B cell (primary cell): Measurements from ENCODE around the gene TUT1. TPM values are rescaled to one million over a fixed set of nuclear protein-coding genes. Genes with fewer than 3 reads are reported as not detected.

Experiments used
- ATAC-seq: fragments of 200-7000 bp; cut with Tn5 transposase; one replicate; pipeline ENCODE4 v1.10.0; 2021; ENCODE audit warnings: low read depth, mild to moderate bottlenecking, moderate number of reproducible peaks, moderate library complexity
- CTCF ChIA-PET: fragments of 350-600 bp; sonication (Branson Sonifier 250); formaldehyde crosslinking; loops from one replicate; lab custom pipeline; 2021; ENCODE audit warnings: antibody characterized with exemption, inconsistent platforms; lab: Charles Lee
- POLR2A ChIA-PET: fragments of 350-600 bp; sonication (Branson Sonifier 250); formaldehyde crosslinking; loops from one replicate; lab custom pipeline; 2021; ENCODE audit warnings: antibody characterized with exemption; lab: Charles Lee
- DNase-seq: peaks from one replicate; pipeline ENCODE4 v3.0.0; 2013
- H2AFZ ChIP-seq: 2 replicates; pipeline ENCODE4 v1.6.1; 2012; ENCODE audit warnings: mild to moderate bottlenecking, low read depth, low read length; ENCODE audit not compliant: insufficient read depth, poor library complexity, severe bottlenecking
- H3K27ac ChIP-seq, 2 donors: 1 replicate in 1 of 2; 2 replicates in 1 of 2; pipeline ENCODE4 v1.5.1; 2012 to 2013; ENCODE audit warnings: low read length in 2 of 2, mild to moderate bottlenecking in 2 of 2, moderate library complexity in 1 of 2
- H3K27me3 ChIP-seq, 4 experiments: fragments of 200-600 bp in 1 of 4; sonication (generic) in 1 of 4; replicated peaks in 1 of 4; 1 replicate in 2 of 4; 2 replicates in 2 of 4; pipeline versions ENCODE4 v1.6.1 to v1.7.0; 2013 to 2016; ENCODE audit warnings: low read length in 3 of 4, mild to moderate bottlenecking in 2 of 4, mixed read lengths in 1 of 4, moderate library complexity in 1 of 4; ENCODE audit not compliant: insufficient read depth in 4 of 4, control insufficient read depth in 3 of 4; ENCODE audit errors: control extremely low read depth in 1 of 4
- H3K36me3 ChIP-seq, 2 experiments: replicated peaks in 1 of 2; 1 replicate in 1 of 2; 2 replicates in 1 of 2; pipeline versions ENCODE4 v1.6.1 to v1.7.1; 2013; ENCODE audit warnings: low read length in 1 of 2; ENCODE audit not compliant: insufficient read depth in 2 of 2, control insufficient read depth in 1 of 2; ENCODE audit errors: control extremely low read depth in 1 of 2, extremely low read depth in 1 of 2
- H3K4me1 ChIP-seq, 2 donors: fragments of 200-600 bp in 1 of 2; sonication (generic) in 1 of 2; 1 replicate in 1 of 2; 2 replicates in 1 of 2; pipeline versions ENCODE4 v1.5.1 to v1.6.1; 2013 to 2017; ENCODE audit warnings: low read length in 2 of 2; ENCODE audit not compliant: control insufficient read depth in 2 of 2, insufficient read depth in 2 of 2
- H3K4me2 ChIP-seq: replicated peaks from 2 replicates; pipeline ENCODE3; 2012; ENCODE audit warnings: mild to moderate bottlenecking, low read depth, low read length; ENCODE audit not compliant: poor library complexity, severe bottlenecking
- H3K4me3 ChIP-seq, 5 experiments: fragments of 200-600 bp in 1 of 5; sonication (generic) in 1 of 5; 1 replicate in 3 of 5; 2 replicates in 2 of 5; pipeline versions ENCODE4 v1.5.1 to v1.7.0; 2011 to 2016; ENCODE audit warnings: low read length in 4 of 5, mild to moderate bottlenecking in 4 of 5, low read depth in 2 of 5, control low read depth in 1 of 5, moderate library complexity in 1 of 5; ENCODE audit not compliant: insufficient read depth in 1 of 5; ENCODE audit errors: control extremely low read depth in 1 of 5, extremely low read depth in 1 of 5
- H3K79me2 ChIP-seq: fragments of 200-600 bp; sonication (generic); one replicate; pipeline ENCODE4 v1.6.0; 2016; ENCODE audit warnings: low read length; ENCODE audit not compliant: control insufficient read depth, insufficient read depth
- H3K9ac ChIP-seq: fragments of 200-600 bp; sonication (generic); 2 replicates; pipeline ENCODE4 v1.6.1; 2017; ENCODE audit warnings: mild to moderate bottlenecking, low read length, moderate library complexity
- H3K9me3 ChIP-seq, 3 donors: one replicate each; pipeline versions ENCODE4 v1.6.1 to v1.7.1; 2013; ENCODE audit warnings: low read length in 2 of 3; ENCODE audit not compliant: control insufficient read depth in 2 of 3, insufficient read depth in 1 of 3; ENCODE audit errors: control extremely low read depth in 1 of 3
- H4K20me1 ChIP-seq: 2 replicates; pipeline ENCODE4 v1.6.0; 2012; ENCODE audit warnings: mild to moderate bottlenecking, low read length; ENCODE audit not compliant: insufficient read depth, control insufficient read depth, poor library complexity, severe bottlenecking
- H3K27ac Mint-ChIP-seq: one replicate; pipeline ENCODE4 v1.8.0; 2021; ENCODE audit warnings: mixed read lengths
- H3K27me3 Mint-ChIP-seq: one replicate; pipeline ENCODE4 v1.8.0; 2021; ENCODE audit warnings: mixed read lengths
- H3K4me1 Mint-ChIP-seq: one replicate; pipeline ENCODE4 v1.8.0; 2021; ENCODE audit warnings: mixed read lengths
- H3K4me3 Mint-ChIP-seq: one replicate; pipeline ENCODE4 v1.8.0; 2021; ENCODE audit warnings: mixed read lengths
- H3K9me3 Mint-ChIP-seq: one replicate; pipeline ENCODE4 v1.8.0; 2022; ENCODE audit warnings: mixed read lengths; ENCODE audit not compliant: insufficient read depth
- CTCF ChIP-seq: fragments of 200-600 bp; IDR thresholded peaks from one replicate; pipeline ENCODE4 v1.8.0; 2022; ENCODE audit warnings: antibody characterized with exemption, mild to moderate bottlenecking
- EZH2 ChIP-seq: IDR thresholded peaks from 2 replicates; pipeline ENCODE4 v1.6.1; 2012; ENCODE audit warnings: borderline replicate concordance, low read depth, mild to moderate bottlenecking, moderate library complexity, low read length; ENCODE audit not compliant: insufficient read depth, poor library complexity, severe bottlenecking
- WGBS: methylation state at CpG from one replicate; pipeline ENCODE4 v1.1.5; 2013; ENCODE audit warnings: missing lambda C conversion rate; ENCODE audit not compliant: insufficient coverage; 5-methylcytosine and 5-hydroxymethylcytosine counted together
- intact Hi-C: fragments of 100-400 bp; cut with micrococcal nuclease; formaldehyde crosslinking; loops from one replicate; pipeline ENCODE4 v1.10.0; 2022
- polyA plus RNA-seq: library from polyadenylated mRNA; depleted of rRNA; stranded (reverse); fragments of >200 nt; gene quantifications from 2 replicates; pipeline ENCODE4 v1.2.3, GENCODE V29; 2012
- total RNA-seq, 2 donors: library from RNA; stranded (reverse); fragments of 120-200 nt in 1 of 2; gene quantifications; 1 replicate in 1 of 2; 2 replicates in 1 of 2; pipeline versions ENCODE4 v1.2.3 to v1.2.4, GENCODE V29; 2013 to 2022

Gene TUT1
- total and polyA plus RNA-seq, 2 donors (not counting 1 experiment from before 2014, with no cell fraction given): 31.1 to 47.7 TPM

GRCh38 chr11:62601122-62601371 lies 9.7 kb upstream of the TUT1 start:
- under 1% methylated on average over 30 of the region's 30 CpGs for WGBS
- Histone ChIP-seq H3K36me3 (peaks cover 4 to 45% of the 10 kb centered on the region in 2 experiments), H3K4me3 (peak overlapping the region; percentile 82 to 97 (median 86)), H3K4me1 (peaks cover 24 to 40% of the 10 kb centered on the region in 2 donors), H2AFZ (peak overlapping the region; percentile 86), H4K20me1 (peaks cover 7% of the 10 kb centered on the region), H3K9me3 (peaks cover 0 to 3% (median 0%) of the 10 kb centered on the region in 3 donors), H3K4me2 (peak overlapping the region; percentile 94), H3K27ac (peak overlapping the region; percentile 64 to 90), H3K27me3 (no peaks in the 10 kb centered on the region), H3K9ac (peak overlapping the region; percentile 95), H3K79me2 (peaks cover 32% of the 10 kb centered on the region)
- no peak for TF ChIP-seq CTCF
- TF ChIP-seq EZH2: no peak
- intact Hi-C loops: loop anchor here (1.0 kb wide), 3 partner anchors 21 to 157 kb away; partner anchors contain the start of gene GANAB
- Mint-ChIP-seq H3K4me3 (peak overlapping the region; percentile 97), H3K27ac (peak overlapping the region; percentile 96), H3K4me1 (peaks cover 46% of the 10 kb centered on the region), H3K27me3 (no peaks in the 10 kb centered on the region), H3K9me3 (no peaks in the 10 kb centered on the region)
- ATAC-seq (peak; percentile 1), DNase-seq (no peak)
- ChIA-PET CTCF (interaction anchor here (0.9 to 2.4 kb wide), 7 partner anchors 9 to 185 kb away, joined by 3 to 47 read pairs (median 3); partner anchors contain the start of gene TUT1), POLR2A (interaction anchor here (0.6 to 3.1 kb wide), 14 partner anchors 9 to 280 kb away, joined by 3 to 63 read pairs (median 6); partner anchors contain the start of genes B3GAT3, C11orf98, CSKMT and EEF1G)
